IMR-90 (cell line): ENCODE results near the gene PDK1. TPM values are rescaled to one million over a fixed set of nuclear protein-coding genes. Genes with fewer than 3 reads are reported as not detected.

Experiments used
- ATAC-seq: fragments of 200-7000 bp; cut with Tn5 transposase; 2 replicates; pipeline ENCODE4 v1.9.1; 2020; ENCODE audit warnings: low read depth, mild to moderate bottlenecking, moderate library complexity
- BruUV-seq: library from RNA; stranded (reverse); fragments of 400-500 nt; replicated peaks from 2 replicates; lab custom pipeline; 2021; lab: Mats Ljungman, UMichigan
- CTCF ChIA-PET: fragments of 300-600 bp; formaldehyde crosslinking; extraction: SDS; loops from one replicate; lab custom pipeline; 2021; ENCODE audit warnings: antibody characterized with exemption; lab: Yijun Ruan, JAX
- POLR2A ChIA-PET: fragments of 300-600 bp; sonication (Branson Sonifier 250); formaldehyde crosslinking; loops from one replicate; lab custom pipeline; 2022; ENCODE audit warnings: antibody characterized with exemption; ENCODE audit not compliant: unreplicated experiment; lab: Charles Lee
- DNase-seq: peaks from one replicate; pipeline ENCODE4 v3.0.0; 2013
- H2AFZ ChIP-seq: replicated peaks from 2 replicates; pipeline ENCODE3; 2013; ENCODE audit warnings: low read length, mild to moderate bottlenecking; ENCODE audit not compliant: poor library complexity
- H2AK5ac ChIP-seq: 2 replicates; pipeline ENCODE4 v1.6.1; 2013; ENCODE audit warnings: low read depth, low read length, inconsistent platforms
- H2AK9ac ChIP-seq: replicated peaks from 2 replicates; pipeline ENCODE3; 2013; ENCODE audit warnings: mild to moderate bottlenecking, low read depth, low read length, moderate library complexity; ENCODE audit not compliant: poor library complexity
- H2BK120ac ChIP-seq: 2 replicates; pipeline ENCODE4 v1.6.1; 2013; ENCODE audit warnings: low read depth, low read length, inconsistent platforms
- H2BK15ac ChIP-seq: 3 replicates; pipeline ENCODE4 v1.6.1; 2013; ENCODE audit warnings: low read depth, low read length, inconsistent platforms
- H2BK20ac ChIP-seq: 2 replicates; pipeline ENCODE4 v1.6.1; 2013; ENCODE audit warnings: low read depth, mild to moderate bottlenecking, inconsistent platforms, low read length, moderate library complexity
- H2BK5ac ChIP-seq: 2 replicates; pipeline ENCODE4 v1.6.1; 2013; ENCODE audit warnings: mild to moderate bottlenecking, low read depth, low read length, inconsistent platforms; ENCODE audit not compliant: poor library complexity, severe bottlenecking
- H3K14ac ChIP-seq: replicated peaks from 2 replicates; pipeline ENCODE4 v1.6.1; 2013; ENCODE audit warnings: low read depth, low read length, inconsistent platforms
- H3K18ac ChIP-seq: 2 replicates; pipeline ENCODE4 v1.6.1; 2013; ENCODE audit warnings: low read depth, low read length, control low read depth
- H3K23ac ChIP-seq: 2 replicates; pipeline ENCODE4 v1.6.1; 2013; ENCODE audit warnings: low read depth, low read length, inconsistent platforms
- H3K27ac ChIP-seq: 2 replicates; pipeline ENCODE4 v1.5.1; 2013; ENCODE audit warnings: mild to moderate bottlenecking, control low read depth, low read length; ENCODE audit not compliant: insufficient read depth
- H3K27me3 ChIP-seq: 2 replicates; pipeline ENCODE4 v1.6.1; 2013; ENCODE audit warnings: low read length; ENCODE audit not compliant: control insufficient read depth, insufficient read depth
- H3K36me3 ChIP-seq: 2 replicates; pipeline ENCODE4 v1.6.1; 2013; ENCODE audit warnings: low read length, mixed read lengths; ENCODE audit not compliant: control insufficient read depth, insufficient read depth
- H3K4ac ChIP-seq: 2 replicates; pipeline ENCODE4 v1.6.1; 2013; ENCODE audit warnings: low read depth, low read length, inconsistent platforms
- H3K4me1 ChIP-seq: 2 replicates; pipeline ENCODE4 v1.6.1; 2013; ENCODE audit warnings: low read length, mixed read lengths; ENCODE audit not compliant: control insufficient read depth, insufficient read depth
- H3K4me2 ChIP-seq: 2 replicates; pipeline ENCODE4 v1.6.1; 2013; ENCODE audit warnings: low read depth, mild to moderate bottlenecking, control low read depth, low read length, moderate library complexity
- H3K4me3 ChIP-seq: 2 replicates; pipeline ENCODE4 v1.5.1; 2013; ENCODE audit warnings: low read depth, mild to moderate bottlenecking, control low read depth, low read length, moderate library complexity; ENCODE audit not compliant: insufficient read depth
- H3K56ac ChIP-seq: 2 replicates; pipeline ENCODE4 v1.6.1; 2013; ENCODE audit warnings: low read length, inconsistent platforms; ENCODE audit not compliant: insufficient read depth; ENCODE audit errors: extremely low read depth
- H3K79me1 ChIP-seq, 2 experiments: 2 replicates each; pipeline ENCODE4 v1.6.1; 2013; ENCODE audit warnings: low read length in 2 of 2, inconsistent platforms in 1 of 2, low read depth in 1 of 2
- H3K9ac ChIP-seq: 2 replicates; pipeline ENCODE4 v1.6.1; 2013; ENCODE audit warnings: low read depth, low read length, control low read depth
- H3K9me1 ChIP-seq: 2 replicates; pipeline ENCODE4 v1.6.1; 2013; ENCODE audit warnings: low read length, inconsistent platforms; ENCODE audit not compliant: insufficient read depth
- H3K9me3 ChIP-seq: 2 replicates; pipeline ENCODE4 v1.6.1; 2013; ENCODE audit warnings: low read length; ENCODE audit not compliant: control insufficient read depth, insufficient read depth
- H4K20me1 ChIP-seq: 2 replicates; pipeline ENCODE4 v1.6.1; 2013; ENCODE audit warnings: low read length, inconsistent platforms; ENCODE audit not compliant: insufficient read depth
- H4K5ac ChIP-seq: 2 replicates; pipeline ENCODE4 v1.6.1; 2013; ENCODE audit warnings: mild to moderate bottlenecking, low read depth, low read length, control low read depth
- H4K8ac ChIP-seq, 2 experiments: 2 replicates each; pipeline ENCODE4 v1.6.1; 2013; ENCODE audit warnings: low read depth in 2 of 2, low read length in 2 of 2, control low read depth in 1 of 2, inconsistent platforms in 1 of 2
- H4K91ac ChIP-seq: 2 replicates; pipeline ENCODE4 v1.6.1; 2013; ENCODE audit warnings: low read depth, low read length, inconsistent platforms; ENCODE audit not compliant: insufficient read depth
- CEBPB ChIP-seq: IDR thresholded peaks from 2 replicates; pipeline ENCODE4 v1.6.1; 2012; ENCODE audit warnings: low read depth, low read length, improper control_type of control experiment
- POLR2A ChIP-seq: IDR thresholded peaks from 2 replicates; pipeline ENCODE4 v1.6.1; 2012; ENCODE audit warnings: mild to moderate bottlenecking, low read depth, low read length
- WGBS, 2 experiments: methylation state at CpG; one replicate each; pipeline versions ENCODE4 v1.1.5 to v1.1.7; 2013; ENCODE audit warnings: missing lambda C conversion rate in 2 of 2; ENCODE audit not compliant: insufficient read length in 1 of 2; ENCODE audit errors: extremely low coverage in 2 of 2; 5-methylcytosine and 5-hydroxymethylcytosine counted together
- dilution Hi-C: fragments of 300-500 bp; cut with HindIII; formaldehyde crosslinking; loops from one replicate; pipeline ENCODE4 v1.14.3; 2018; ENCODE audit warnings: low sequenced_read_pairs; ENCODE audit not compliant: unreplicated experiment
- in situ Hi-C: fragments of 300-500 bp; cut with MboI; formaldehyde crosslinking; loops from 3 replicates; pipeline ENCODE4 v1.14.3; 2019; ENCODE audit warnings: low sequenced_read_pairs, inconsistent platforms, mixed read lengths
- intact Hi-C: fragments of 100-400 bp; cut with micrococcal nuclease; formaldehyde crosslinking; loops from 2 replicates; pipeline ENCODE4 v1.10.0; 2022
- polyA plus RNA-seq, 3 experiments: library from polyadenylated mRNA; depleted of rRNA; stranded (reverse); fragments of >200 nt; gene quantifications; 2 replicates each; pipeline ENCODE4 v1.2.3, GENCODE V29; 2012; ENCODE audit warnings: low replicate concordance in 1 of 3
- total RNA-seq: library from RNA; depleted of rRNA; stranded (reverse); fragments of >200 nt; gene quantifications from 2 replicates; pipeline ENCODE4 v1.2.3, GENCODE V29; 2012

Gene PDK1
- total and polyA plus RNA-seq, 2 of the 4 experiments (the other 2 are of a cell fraction) = 38.1 to 85.9 TPM

GRCh38 chr2:172607379-172607928 is 51.6 kb downstream of the PDK1 start:
- in situ Hi-C loops = no loop called here

More at GRCh38 chr2:172607379-172607928, 51.6 kb downstream of the PDK1 start:
- H2BK5ac ChIP-seq = peak overlapping the region; percentile 40
- H3K4me1 ChIP-seq = peaks cover 8% of the 10 kb centered on the region
- peaks cover 4% of the 10 kb centered on the region; the same call in 1 of the 2 replicates for H3K9me1 ChIP-seq
- no peak overlapping the region for H3K4me2 ChIP-seq
- CTCF ChIA-PET = interaction anchor here (1.4 kb wide), 1 partner anchor 11 kb away, joined by 3 read pairs; no protein-coding TSS in a partner anchor
- DNase-seq = peak; percentile 37
- H3K36me3 ChIP-seq = peaks cover 22% of the 10 kb centered on the region
- H4K20me1 ChIP-seq = no peaks in the 10 kb centered on the region
- H2BK15ac ChIP-seq = 0 out of 3 replicates have a peak overlapping the region, but pooled peaks have one; percentile 9
- no peak overlapping the region for H2BK20ac ChIP-seq
- peaks cover 14 to 22% of the 10 kb centered on the region in 2 experiments; a peak in 3 of 4 replicates for H3K79me1 ChIP-seq
- H4K5ac ChIP-seq = peak overlapping the region; percentile 1; the same call in 1 of the 2 replicates
- no peak overlapping the region for H3K56ac ChIP-seq
- no TSS peak for BruUV-seq
- peak overlapping the region; percentile 4 for H2AFZ ChIP-seq
- H3K18ac ChIP-seq = no peak overlapping the region
- peak overlapping the region in 1 of 2 experiments; percentile 13; a peak in 2 of 4 replicates for H4K8ac ChIP-seq
- H2AK5ac ChIP-seq = peak overlapping the region; percentile 17; the same call in 1 of the 2 replicates
- peak; percentile 24 for ATAC-seq
- H2BK120ac ChIP-seq = no peak overlapping the region
- H3K9me3 ChIP-seq = no peaks in the 10 kb centered on the region
- dilution Hi-C loops = no loop called here
- H3K23ac ChIP-seq = 0 out of 2 replicates have a peak overlapping the region, but pooled peaks have one; percentile 38
- peak overlapping the region; percentile 45; the same call in 1 of the 2 replicates for H3K27ac ChIP-seq
- no peak overlapping the region for H2AK9ac ChIP-seq
- intact Hi-C loops = loop anchor here (5.0 kb wide), 1 partner anchor 105 kb away; no protein-coding TSS in a partner anchor
- peak overlapping the region; percentile 12; the same call in 1 of the 2 replicates for H3K14ac ChIP-seq
- H3K4me3 ChIP-seq = no peak overlapping the region
- H3K27me3 ChIP-seq = no peaks in the 10 kb centered on the region
- no peak overlapping the region for H3K9ac ChIP-seq
- H4K91ac ChIP-seq = no peak overlapping the region; the same call in 1 of the 2 replicates
- POLR2A ChIA-PET = no interaction called here
- peak overlapping the region; percentile 28; the same call in 1 of the 2 replicates for H3K4ac ChIP-seq
- TF ChIP-seq CEBPB (peak; percentile 65; the same call in 1 of the 2 replicates), POLR2A (no peak)
- no CpG with 5 or more reads among the region's 3 CpGs for WGBS, 2 experiments
